Measurements from ENCODE around the gene KRTAP12-3. TPM values are rescaled to one million over a fixed set of nuclear protein-coding genes. Genes with fewer than 3 reads are reported as not detected.

KRTAP12-3 gene
- total RNA-seq, 2 donors from 2014 or later = not detected

GRCh38 chr21:44611551-44611950 is 46.2 kb upstream of the KRTAP12-3 start:
- no peaks in the 10 kb centered on the region for H3K27me3 ChIP-seq (ENCODE audit: control insufficient read depth, insufficient read depth, low read length, poor library complexity, severe bottlenecking)
- Mint-ChIP-seq H3K27ac (no peak overlapping the region), H3K4me1 (no peaks in the 10 kb centered on the region), H3K36me3 (ENCODE audit: low read depth) (peaks cover 2% of the 10 kb centered on the region), H3K27me3 (ENCODE audit: insufficient read depth) (peaks cover 2% of the 10 kb centered on the region), H3K4me3 (no peak overlapping the region), H3K9me3 (peaks cover 34% of the 10 kb centered on the region)
- H3K27ac ChIP-seq (ENCODE audit: low read depth, low read length) = no peak overlapping the region
- no peak overlapping the region for H3K4me3 ChIP-seq (ENCODE audit: low read length)
- DNase-seq = no peak
- H3K9ac ChIP-seq (ENCODE audit: extremely low read depth, low read length, poor library complexity, severe bottlenecking) = no peak overlapping the region
- H3K36me3 ChIP-seq (ENCODE audit: control insufficient read depth, insufficient read depth, low read length) = no peaks in the 10 kb centered on the region
- peaks cover 26% of the 10 kb centered on the region for H3K9me3 ChIP-seq (ENCODE audit: control insufficient read depth, low read length)
- 91% methylated on average over 4 of the region's 4 CpGs; no CpG with 5 or more reads in 1 of the 2 experiments for WGBS, 2 experiments (ENCODE audit: insufficient coverage in 1 of 2, insufficient read length in 1 of 2)
- TF ChIP-seq, protein P1, sequence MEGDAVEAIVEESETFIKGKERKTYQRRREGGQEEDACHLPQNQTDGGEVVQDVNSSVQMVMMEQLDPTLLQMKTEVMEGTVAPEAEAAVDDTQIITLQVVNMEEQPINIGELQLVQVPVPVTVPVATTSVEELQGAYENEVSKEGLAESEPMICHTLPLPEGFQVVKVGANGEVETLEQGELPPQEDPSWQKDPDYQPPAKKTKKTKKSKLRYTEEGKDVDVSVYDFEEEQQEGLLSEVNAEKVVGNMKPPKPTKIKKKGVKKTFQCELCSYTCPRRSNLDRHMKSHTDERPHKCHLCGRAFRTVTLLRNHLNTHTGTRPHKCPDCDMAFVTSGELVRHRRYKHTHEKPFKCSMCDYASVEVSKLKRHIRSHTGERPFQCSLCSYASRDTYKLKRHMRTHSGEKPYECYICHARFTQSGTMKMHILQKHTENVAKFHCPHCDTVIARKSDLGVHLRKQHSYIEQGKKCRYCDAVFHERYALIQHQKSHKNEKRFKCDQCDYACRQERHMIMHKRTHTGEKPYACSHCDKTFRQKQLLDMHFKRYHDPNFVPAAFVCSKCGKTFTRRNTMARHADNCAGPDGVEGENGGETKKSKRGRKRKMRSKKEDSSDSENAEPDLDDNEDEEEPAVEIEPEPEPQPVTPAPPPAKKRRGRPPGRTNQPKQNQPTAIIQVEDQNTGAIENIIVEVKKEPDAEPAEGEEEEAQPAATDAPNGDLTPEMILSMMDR (conservative IDR thresholded peaks at IDR 0.05) = no peak
- no peaks in the 10 kb centered on the region for H3K4me1 ChIP-seq (ENCODE audit: control insufficient read depth, insufficient read depth, low read length)

DNA sequence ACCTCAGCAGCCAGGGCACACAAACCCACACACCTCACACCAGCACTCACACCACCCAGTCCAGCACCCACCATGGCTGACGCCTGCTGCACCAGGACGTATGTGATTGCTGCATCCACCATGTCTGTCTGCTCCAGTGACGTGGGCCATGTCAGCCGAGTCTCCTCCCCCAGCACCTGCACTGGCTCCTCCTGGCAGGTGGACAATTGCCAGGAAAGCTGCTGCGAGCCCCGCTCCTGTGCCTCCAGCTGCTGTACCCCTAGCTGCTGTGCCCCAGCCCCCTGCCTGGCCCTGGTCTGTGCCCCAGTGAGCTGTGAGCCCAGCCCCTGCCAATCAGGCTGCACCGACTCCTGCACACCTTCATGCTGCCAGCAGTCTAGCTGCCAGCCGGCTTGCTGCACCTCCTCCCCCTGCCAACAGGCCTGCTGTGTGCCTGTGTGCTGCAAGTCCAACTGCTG is 45.7 kb upstream of the KRTAP12-3 start, which contains the start of gene KRTAP10-8:
Gene KRTAP10-8 (plus strand): TSS at position 51 of the 458 bp plus-strand sequence. CDS start 22 bp downstream, at position 73.
- Histone ChIP-seq H3K9ac (ENCODE audit: extremely low read depth, low read length, poor library complexity, severe bottlenecking) (no peak within 1 kb of the TSS), H3K4me3 (ENCODE audit: low read length) (no peak within 1 kb of the TSS), H3K9me3 (ENCODE audit: control insufficient read depth, low read length) (peaks cover 24% of the 10 kb centered on the region), H3K4me1 (ENCODE audit: control insufficient read depth, insufficient read depth, low read length) (no peaks in the 10 kb centered on the region), H3K27ac (ENCODE audit: low read depth, low read length) (no peak within 1 kb of the TSS), H3K27me3 (ENCODE audit: control insufficient read depth, insufficient read depth, low read length, poor library complexity, severe bottlenecking) (no peaks in the 10 kb centered on the region), H3K36me3 (ENCODE audit: control insufficient read depth, insufficient read depth, low read length) (no peaks in the 10 kb centered on the region)
- no peak within 1 kb of the TSS for H3K4me3 Mint-ChIP-seq
- no peak for DNase-seq
- no peak within 1 kb of the TSS for H3K27ac Mint-ChIP-seq
- 86 to 100% methylated on average over 2 to 8 of the region's 8 CpGs for WGBS, 2 experiments (ENCODE audit: insufficient coverage in 1 of 2, insufficient read length in 1 of 2)
- TF ChIP-seq, protein P1 (conservative IDR thresholded peaks at IDR 0.05) = no peak
- peaks cover 2% of the 10 kb centered on the region for H3K36me3 Mint-ChIP-seq (ENCODE audit: low read depth)
- no peaks in the 10 kb centered on the region for H3K4me1 Mint-ChIP-seq
- peaks cover 2% of the 10 kb centered on the region for H3K27me3 Mint-ChIP-seq (ENCODE audit: insufficient read depth)
- H3K9me3 Mint-ChIP-seq = peaks cover 34% of the 10 kb centered on the region

DNA sequence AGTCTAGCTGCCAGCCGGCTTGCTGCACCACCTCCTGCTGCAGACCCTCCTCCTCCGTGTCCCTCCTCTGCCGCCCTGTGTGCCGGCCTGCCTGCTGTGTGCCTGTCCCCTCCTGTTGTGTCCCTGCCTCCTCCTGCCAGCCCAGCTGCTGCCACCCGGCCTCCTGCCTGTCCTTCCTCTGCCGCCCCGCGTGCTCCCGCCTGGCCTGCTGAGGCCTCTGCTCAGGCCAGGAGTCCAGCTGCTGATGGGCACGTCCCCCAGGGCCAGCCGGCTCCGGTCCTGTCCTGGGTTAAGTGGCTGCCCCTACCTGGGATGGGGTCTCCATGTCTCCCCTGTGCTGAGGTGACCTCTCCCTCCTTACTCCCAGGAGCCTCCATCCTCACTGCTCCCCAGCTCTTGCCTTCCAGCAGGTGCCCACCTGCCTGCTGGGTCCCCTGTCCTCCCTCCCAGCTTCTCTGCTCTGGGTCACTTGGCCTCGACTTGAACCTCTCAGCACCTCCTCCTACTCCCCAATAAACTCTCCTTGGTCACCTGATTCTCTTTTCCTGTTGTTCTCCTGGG is 45.0 kb upstream of the KRTAP12-3 start:
- H3K36me3 Mint-ChIP-seq (ENCODE audit: low read depth) = peaks cover 2% of the 10 kb centered on the region
- TF ChIP-seq, protein P1 (conservative IDR thresholded peaks at IDR 0.05) = no peak
- peaks cover 24% of the 10 kb centered on the region for H3K9me3 ChIP-seq (ENCODE audit: control insufficient read depth, low read length)
- no peak overlapping the region for H3K4me3 ChIP-seq (ENCODE audit: low read length)
- H3K9ac ChIP-seq (ENCODE audit: extremely low read depth, low read length, poor library complexity, severe bottlenecking) = no peak overlapping the region
- H3K27me3 Mint-ChIP-seq (ENCODE audit: insufficient read depth) = peaks cover 2% of the 10 kb centered on the region
- 84 to 90% methylated on average over 11 to 13 of the region's 13 CpGs for WGBS, 2 experiments (ENCODE audit: insufficient coverage in 1 of 2, insufficient read length in 1 of 2)
- no peak overlapping the region for H3K27ac Mint-ChIP-seq
- H3K36me3 ChIP-seq (ENCODE audit: control insufficient read depth, insufficient read depth, low read length) = no peaks in the 10 kb centered on the region
- no peaks in the 10 kb centered on the region for H3K4me1 ChIP-seq (ENCODE audit: control insufficient read depth, insufficient read depth, low read length)
- H3K4me3 Mint-ChIP-seq = no peak overlapping the region
- H3K27me3 ChIP-seq (ENCODE audit: control insufficient read depth, insufficient read depth, low read length, poor library complexity, severe bottlenecking) = no peaks in the 10 kb centered on the region
- H3K4me1 Mint-ChIP-seq = no peaks in the 10 kb centered on the region
- H3K27ac ChIP-seq (ENCODE audit: low read depth, low read length) = no peak overlapping the region
- peaks cover 34% of the 10 kb centered on the region for H3K9me3 Mint-ChIP-seq
- no peak for DNase-seq

Measured in endodermal cell (in vitro differentiated cells).